SK-N-SH treated with all-trans-retinoic acid at 6 μM for 48 hours (cell line): ENCODE results near the gene RAP1A.

ENCODE experiments used
- CREB5 ChIP-seq: fragments of 250-450 bp; sonication (Bioruptor Pico); IDR thresholded peaks from 2 replicates; pipeline ENCODE4 v1.5.1; 2020; ENCODE audit warnings: low read depth, mild to moderate bottlenecking, moderate library complexity
- ESRRG ChIP-seq: fragments of 250-450 bp; sonication (Bioruptor Pico); IDR thresholded peaks from 2 replicates; pipeline ENCODE4 v1.6.1; 2021; ENCODE audit warnings: mild to moderate bottlenecking
- GLIS3 ChIP-seq: fragments of 250-450 bp; sonication (Bioruptor Pico); IDR thresholded peaks from 2 replicates; pipeline ENCODE4 v1.5.0; 2020; ENCODE audit warnings: mild to moderate bottlenecking, moderate library complexity
- PATZ1 ChIP-seq: fragments of 250-450 bp; sonication (Bioruptor Pico); IDR thresholded peaks from 2 replicates; pipeline ENCODE4 v1.8.0; 2020; ENCODE audit warnings: mild to moderate bottlenecking, moderate library complexity, borderline replicate concordance
- RARB ChIP-seq: fragments of 250-450 bp; sonication (Bioruptor Pico); IDR thresholded peaks from 2 replicates; pipeline ENCODE4 v1.8.0; 2021; ENCODE audit warnings: mild to moderate bottlenecking, moderate library complexity
- ZFP3 ChIP-seq: fragments of 250-450 bp; sonication (Bioruptor Pico); IDR thresholded peaks from 2 replicates; pipeline ENCODE4 v1.5.0; 2020; ENCODE audit warnings: mild to moderate bottlenecking, moderate library complexity

GRCh38 chr1:111671852-111672251 lies 52.3 kb downstream of the RAP1A start:
- TF ChIP-seq GLIS3 (CRISPR knock-in tag) (no peak), ESRRG (CRISPR knock-in tag) (no peak), CREB5 (CRISPR knock-in tag) (no peak), ZFP3 (CRISPR knock-in tag) (no peak), PATZ1 (CRISPR knock-in tag) (no peak), RARB (CRISPR knock-in tag) (no peak)
